GM10248 (cell line): ENCODE results near the gene PLXNC1.

Experiments used
- CTCF ChIA-PET: fragments of 300-600 bp; sonication (Branson Sonifier 250); formaldehyde crosslinking; extraction: SDS; loops from one replicate; lab custom pipeline; 2021; ENCODE audit warnings: antibody characterized with exemption; lab: Yijun Ruan, JAX
- POLR2A ChIA-PET: fragments of 350-650 bp; sonication (Branson Sonifier 250); formaldehyde crosslinking; extraction: SDS; loops from one replicate; lab custom pipeline; 2020; ENCODE audit warnings: antibody characterized with exemption; lab: Yijun Ruan, JAX
- DNase-seq: peaks from one replicate; pipeline ENCODE4 v3.0.0; 2012; ENCODE audit errors: extremely low spot score
- CTCF ChIP-seq: IDR thresholded peaks from 2 replicates; pipeline ENCODE4 v1.5.1; 2012; ENCODE audit warnings: mild to moderate bottlenecking, low read depth; ENCODE audit errors: extremely low read depth, missing control alignments, control extremely low read depth

PLXNC1 gene

GRCh38 chr12:94147991-94148738, at the start of gene PLXNC1:
Gene PLXNC1, plus strand, starts transcription at chr12:94148577. Its CDS starts 395 bp downstream, at chr12:94148972.
- peak; percentile 82 for DNase-seq
- ChIA-PET POLR2A (interaction anchor here (0.7 kb wide), 1 partner anchor 19 kb away, joined by 3 read pairs; no protein-coding TSS in a partner anchor), CTCF (interaction anchor here (0.7 to 2.6 kb wide), 4 partner anchors 114 to 382 kb away, joined by 3 to 6 read pairs (median 4); no protein-coding TSS in a partner anchor)
- TF ChIP-seq CTCF = no peak

GRCh38 chr12:94099191-94099590, 49.2 kb upstream of the PLXNC1 start:
- ChIA-PET CTCF (interaction anchor here (4.9 to 6.9 kb wide), 5 partner anchors 10 to 594 kb away, joined by 51 to 151 read pairs (median 68); partner anchors contain the start of gene SOCS2), POLR2A (no interaction called here)
- TF ChIP-seq CTCF = no peak
- no peak for DNase-seq

GRCh38 chr12:94099632-94100031, 48.7 kb upstream of the PLXNC1 start:
- ChIA-PET POLR2A (no interaction called here), CTCF (interaction anchor here (1.0 to 6.9 kb wide), 8 partner anchors 10 to 594 kb away, joined by 3 to 151 read pairs (median 56); partner anchors contain the start of gene SOCS2)
- no peak for DNase-seq
- no peak for TF ChIP-seq CTCF

- DNase-seq = no peak
- CTCF ChIA-PET = interaction anchor here (1.0 to 6.9 kb wide), 31 partner anchors 11 to 1340 kb away, joined by 3 to 151 read pairs (median 6); partner anchors contain the start of gene SOCS2
- TF ChIP-seq CTCF = no peak
- POLR2A ChIA-PET = no interaction called here
Measured at GRCh38 chr12:94100211-94100627, 48.2 kb upstream of the PLXNC1 start.

GRCh38 chr12:94100990-94101737, 47.2 kb upstream of the PLXNC1 start:
- DNase-seq = peak; percentile 84
- TF ChIP-seq CTCF = peak; percentile 79
- ChIA-PET CTCF (interaction anchor here (0.6 to 6.9 kb wide), 94 partner anchors 10 to 1341 kb away, joined by 3 to 151 read pairs (median 4); partner anchors contain the start of genes CRADD and SOCS2), POLR2A (no interaction called here)

GRCh38 chr12:94101738-94102660, 46.4 kb upstream of the PLXNC1 start:
- ChIA-PET POLR2A (no interaction called here), CTCF (interaction anchor here (0.6 to 6.9 kb wide), 114 partner anchors 8 to 1399 kb away, joined by 3 to 151 read pairs (median 4); partner anchors contain the start of genes CRADD, PLEKHG7 and SOCS2)
- TF ChIP-seq CTCF = peak; percentile 95
- DNase-seq = peak; percentile 81
